NCI-H128 (cell line): ENCODE measurements around the gene EXOSC3.
"Not testable (repeated sequence)": the region's sequence is repeated elsewhere in the genome, so short reads cannot be mapped to it uniquely, and the experiment has no call there.

Experiments
- DNase-seq: peaks from one replicate; lab custom pipeline; 2025; ENCODE audit not compliant: unreplicated experiment; lab: John Stamatoyannopoulos, UW

The EXOSC3 gene

DNA sequence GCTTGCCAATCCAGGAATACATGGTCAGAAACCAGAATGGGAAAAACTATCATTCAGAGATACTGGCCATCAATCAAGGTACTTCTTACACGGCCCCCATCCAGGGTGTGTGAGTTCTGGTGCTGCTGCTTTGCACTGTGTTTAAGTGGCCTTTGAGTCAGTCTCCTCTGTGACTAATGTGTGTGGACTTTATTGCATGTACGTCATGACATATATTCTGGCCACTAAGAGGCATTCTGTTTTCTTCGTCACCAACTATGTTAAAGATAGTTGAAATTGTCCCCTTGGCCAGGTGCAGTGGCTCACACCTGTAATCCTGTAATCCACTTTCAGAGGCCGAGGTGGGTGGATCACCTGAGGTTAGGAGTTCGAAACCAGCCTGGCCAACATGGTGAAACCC, 8.5 kb downstream of the EXOSC3 start:
- no peak for DNase-seq

DNA sequence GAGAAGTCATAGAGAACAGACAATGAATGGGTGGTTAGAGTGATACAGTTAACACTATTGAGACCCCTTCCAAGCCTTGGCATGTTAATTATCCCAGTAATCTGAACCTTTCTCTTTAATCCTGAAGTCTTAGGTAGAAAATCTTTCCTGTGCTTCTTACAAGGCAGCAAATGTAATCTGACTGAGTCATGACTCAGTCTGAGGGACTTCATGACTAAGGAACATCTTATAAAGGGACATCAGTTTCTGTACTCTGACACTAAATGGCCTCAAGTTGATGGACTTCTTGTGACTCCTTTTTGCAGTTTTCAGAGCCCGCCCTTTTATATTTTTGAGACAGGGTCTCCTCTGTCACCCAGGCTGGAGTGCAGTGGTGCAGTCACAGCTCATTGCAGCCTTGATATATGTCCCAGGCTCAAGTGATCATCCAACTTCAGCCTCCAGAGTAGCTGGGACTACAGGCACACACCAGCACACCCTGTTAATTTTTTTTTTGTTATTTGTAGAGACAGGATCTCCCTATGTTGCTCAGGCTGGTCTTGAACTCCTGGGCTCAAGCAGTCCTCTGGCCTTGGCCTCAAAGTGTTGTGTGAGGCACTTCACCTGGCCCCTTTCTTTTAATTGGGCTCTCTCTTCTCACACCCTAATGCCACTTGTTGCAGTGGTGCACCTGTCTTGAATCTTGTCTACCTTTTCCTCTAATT, 9.5 kb downstream of the EXOSC3 start:
- no peak for DNase-seq

DNA sequence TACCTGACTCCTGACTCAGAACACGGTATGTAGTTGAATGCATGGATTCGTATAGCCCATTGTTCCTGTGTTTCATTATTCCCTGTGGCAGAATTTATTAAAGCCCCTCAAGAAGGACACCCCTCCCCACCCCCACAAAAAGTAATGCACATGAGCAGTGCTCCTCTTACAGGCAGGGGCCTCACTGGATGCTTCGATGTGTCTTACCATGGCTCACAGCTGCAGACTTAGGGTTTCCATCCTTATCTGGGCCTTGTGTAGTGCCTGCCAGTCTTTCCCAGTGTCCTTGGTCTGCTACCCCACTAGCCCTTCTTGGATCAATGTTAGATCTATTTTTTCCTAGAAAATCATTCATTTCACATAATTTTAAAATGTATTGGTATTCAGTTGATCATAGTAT, 14.9 kb downstream of the EXOSC3 start:
- no peak for DNase-seq

DNA sequence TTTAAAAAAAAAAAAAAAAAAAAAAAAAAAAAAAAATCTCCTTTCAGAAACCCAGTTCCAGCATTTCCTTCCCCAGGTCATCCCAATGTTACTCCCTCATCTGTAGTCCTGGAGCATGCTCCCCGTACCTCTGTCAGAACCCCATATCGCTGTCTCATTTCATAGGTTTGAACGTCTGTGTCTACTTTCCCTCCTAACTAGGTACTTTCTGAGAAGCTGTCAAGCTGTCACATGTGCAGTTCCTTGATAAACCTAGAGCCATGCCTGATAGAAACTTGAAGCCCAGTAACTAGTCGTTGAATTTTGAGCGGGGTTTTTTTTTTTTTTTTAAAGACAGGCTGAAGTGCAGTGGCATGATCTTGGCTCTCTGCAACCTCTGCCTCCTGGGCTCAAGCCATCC, 15.6 kb downstream of the EXOSC3 start:
- no peak for DNase-seq

DNA sequence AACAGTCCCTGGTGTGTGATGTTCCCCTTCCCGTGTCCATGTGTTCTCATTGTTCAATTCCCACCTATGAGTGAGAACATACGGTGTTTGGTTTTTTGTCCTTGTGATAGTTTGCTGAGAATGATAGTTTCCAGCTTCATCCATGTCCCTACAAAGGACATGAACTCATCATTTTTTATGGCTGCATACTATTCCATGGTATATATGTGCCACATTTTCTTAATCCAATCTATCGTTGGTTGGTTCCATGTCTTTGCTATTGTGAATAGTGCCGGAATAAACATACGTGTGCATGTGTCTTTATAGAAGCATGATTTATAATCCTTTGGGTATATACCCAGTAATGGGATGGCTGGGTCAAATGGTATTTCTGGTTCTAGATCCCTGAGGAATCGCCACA, 19.6 kb downstream of the EXOSC3 start:
- DNase-seq = not testable (repeated sequence)

DNA sequence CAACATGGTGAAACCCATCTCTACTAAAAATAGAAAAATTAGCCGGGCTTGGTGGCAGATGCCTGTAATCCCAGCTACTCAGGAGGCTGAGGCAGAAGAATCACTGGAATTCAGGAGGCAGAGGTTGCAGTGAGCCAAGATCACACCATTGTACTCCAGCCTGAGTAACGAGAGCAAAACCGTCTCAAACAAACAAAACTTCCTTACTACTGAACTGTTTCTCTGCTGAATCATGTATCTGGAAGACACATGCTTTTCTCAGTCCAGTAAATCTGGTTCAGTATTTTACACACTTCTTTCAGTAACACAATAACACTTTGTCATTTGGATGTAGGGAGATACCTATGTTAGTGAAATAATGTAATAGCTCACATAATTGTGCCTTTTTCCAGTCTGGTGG, 23.4 kb downstream of the EXOSC3 start:
- DNase-seq = no peak

DNA sequence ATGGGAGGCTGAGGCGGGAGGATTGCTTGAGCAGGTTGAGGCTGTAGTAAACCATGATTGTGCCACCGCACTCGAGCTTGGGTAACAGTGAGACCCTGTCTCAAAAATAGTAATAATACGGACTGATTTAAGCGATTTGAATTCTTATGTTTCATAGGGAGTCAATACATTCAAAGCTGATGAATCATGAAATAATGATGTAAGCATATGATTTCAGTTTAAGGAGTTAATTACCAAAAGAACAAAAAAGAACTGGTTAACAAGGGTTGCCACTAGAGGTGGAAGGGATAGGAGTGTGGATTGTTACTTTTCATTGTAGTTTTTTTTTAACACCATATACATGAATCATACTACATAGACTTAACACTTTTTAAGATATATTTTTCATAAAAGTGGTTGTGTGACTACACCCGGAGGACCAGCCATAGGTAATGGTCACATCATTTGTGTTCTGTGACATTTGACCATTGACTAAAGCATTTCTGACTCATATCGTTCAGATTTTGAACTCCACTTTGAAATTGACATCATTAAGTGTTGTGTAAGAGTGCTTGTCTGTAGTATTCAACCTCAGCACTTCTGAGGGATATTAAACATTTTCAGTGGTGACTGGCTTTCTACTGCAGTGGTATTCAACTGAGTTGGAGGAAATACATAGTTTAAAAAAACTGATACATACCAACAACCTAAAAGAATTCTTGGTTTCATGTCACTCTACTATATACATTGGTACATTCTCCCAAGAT, 24.3 kb downstream of the EXOSC3 start:
- no peak for DNase-seq

DNA sequence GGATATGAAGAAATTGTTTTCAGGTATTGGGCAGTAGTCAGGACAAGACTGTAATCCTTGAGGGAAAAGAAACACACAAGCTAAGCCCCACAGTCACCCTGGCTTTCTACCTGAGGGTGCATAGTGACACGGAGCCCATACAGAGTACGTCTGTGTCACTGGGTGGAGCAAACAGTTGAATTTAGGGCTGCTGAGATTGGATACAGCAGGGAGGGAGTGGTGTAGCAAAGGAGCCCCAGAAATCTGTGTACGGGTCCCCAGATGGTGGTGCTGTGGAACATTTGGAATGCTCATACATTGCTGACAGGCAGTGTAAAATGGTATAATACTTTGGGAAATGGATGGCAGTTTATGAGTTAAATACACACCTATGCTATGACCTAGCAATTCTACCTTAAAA, 26.1 kb downstream of the EXOSC3 start:
- no peak for DNase-seq

DNA sequence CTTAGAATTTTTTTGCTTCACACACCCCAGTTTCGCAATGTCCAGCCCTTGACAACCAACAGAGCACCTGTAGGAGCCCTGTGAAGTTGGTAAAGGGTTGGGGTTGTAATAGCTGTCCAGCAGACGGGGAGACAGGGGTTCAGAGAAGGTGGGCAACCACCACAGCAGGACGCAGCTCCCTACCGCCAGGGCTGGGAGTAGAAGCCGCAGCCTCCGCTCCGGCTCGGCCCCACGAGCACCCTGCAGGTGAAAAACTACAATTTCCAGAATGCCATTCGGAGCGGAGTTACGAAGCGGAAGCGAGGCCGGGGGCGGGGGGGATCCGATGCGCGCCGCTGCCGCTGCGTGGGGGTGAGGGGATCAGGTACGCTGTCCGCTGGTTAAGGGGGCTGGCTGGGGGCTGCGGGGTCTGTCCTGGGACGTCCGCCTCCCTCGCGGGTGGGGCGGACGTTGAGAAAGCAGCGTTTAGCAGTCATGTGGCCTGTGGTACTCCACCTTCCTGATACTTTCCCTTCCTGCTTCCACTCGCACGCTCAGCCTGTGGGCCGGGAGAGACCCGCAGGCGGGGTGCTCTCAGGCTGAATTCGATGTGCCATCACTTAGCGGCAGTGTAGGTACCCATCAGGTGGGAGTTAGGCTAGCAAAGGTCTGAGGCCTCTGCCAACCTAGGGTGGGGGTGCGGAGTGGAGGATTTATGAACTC, 31.2 kb downstream of the EXOSC3 start, which contains the start of gene TRMT10B:
TRMT10B (plus strand) TSS at position 317 of the 702 bp plus-strand sequence. CDS start 8,127 bp downstream, outside the sequence.
- DNase-seq = no peak

DNA sequence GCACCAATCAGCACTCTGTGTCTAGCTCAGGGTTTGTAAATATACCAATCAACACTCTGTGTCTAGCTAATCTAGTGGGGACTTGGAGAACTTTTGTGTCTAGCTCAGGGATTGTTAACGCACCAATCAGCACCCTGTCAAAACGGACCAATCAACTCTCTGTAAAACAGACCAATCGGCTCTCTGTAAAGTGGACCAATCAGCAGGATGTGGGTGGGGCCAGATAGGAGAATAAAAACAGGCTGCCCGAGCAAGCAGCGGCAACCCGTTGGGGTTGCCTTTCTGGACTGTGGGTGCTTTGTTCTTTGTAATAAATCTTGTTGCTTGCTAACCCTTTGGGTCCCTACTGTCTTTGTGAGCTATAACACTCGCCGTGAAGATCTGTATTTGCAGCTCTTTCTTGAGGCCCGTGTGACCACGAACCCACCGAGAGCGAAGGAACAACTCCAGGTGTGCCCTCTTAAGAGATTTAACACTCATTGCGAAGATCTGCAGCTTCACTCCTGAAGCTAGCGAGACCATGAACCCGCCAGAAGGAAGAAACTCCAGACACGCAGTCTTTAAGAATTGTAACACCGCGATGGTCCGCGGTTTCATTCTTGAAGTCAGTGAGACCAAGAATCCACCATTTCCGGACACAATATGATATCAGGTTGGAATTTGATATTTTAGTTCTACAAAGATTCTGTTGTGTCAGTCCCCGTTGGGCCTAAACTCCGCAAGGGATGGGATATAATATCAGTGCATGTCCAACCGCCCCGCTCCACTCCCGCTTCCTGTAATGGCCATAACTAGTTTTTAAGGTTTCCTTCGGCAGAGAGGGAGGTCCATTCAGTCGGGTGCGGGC, 32.0 kb downstream of the EXOSC3 start:
- DNase-seq = no peak

DNA sequence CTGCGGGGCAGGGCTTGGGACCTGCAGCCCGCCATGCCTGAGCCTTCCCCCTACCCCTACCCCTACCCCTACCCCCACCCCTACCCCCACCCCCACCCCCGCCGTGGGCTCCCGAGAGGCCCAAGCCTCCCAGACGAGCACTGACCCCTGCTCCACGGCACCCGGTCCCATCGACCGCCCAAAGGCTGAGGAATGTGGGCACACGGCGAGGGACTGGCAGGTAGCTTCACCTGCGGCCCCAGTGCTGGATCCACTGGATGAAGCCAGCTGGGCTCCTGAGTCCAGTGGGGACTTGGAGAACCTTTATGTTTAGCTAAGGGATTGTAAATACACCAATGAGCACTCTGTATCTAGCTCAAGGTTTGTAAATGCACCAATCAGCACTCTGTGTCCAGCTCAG, 32.8 kb downstream of the EXOSC3 start:
- not testable (repeated sequence) for DNase-seq

DNA sequence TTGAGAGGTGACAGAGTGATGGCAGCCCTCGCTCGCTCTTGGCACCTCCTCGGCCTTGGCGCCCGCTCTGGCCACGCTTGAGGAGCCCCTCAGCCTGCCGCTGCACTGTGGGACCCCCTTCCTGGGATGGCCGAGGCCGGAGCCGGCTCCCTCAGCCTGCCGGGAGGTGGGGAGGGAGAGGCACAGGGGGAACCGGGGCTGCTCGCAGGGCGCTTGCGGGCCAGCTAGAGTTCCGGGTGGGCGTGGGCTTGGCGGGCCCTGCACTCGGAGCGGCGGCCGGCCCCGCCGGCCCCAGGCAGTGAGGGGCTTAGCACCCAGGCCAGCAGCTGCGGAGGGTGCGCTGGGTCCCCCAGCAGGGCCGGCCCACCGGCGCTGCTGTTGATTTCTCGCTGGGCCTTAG, 33.2 kb downstream of the EXOSC3 start:
- DNase-seq = not testable (repeated sequence)

DNA sequence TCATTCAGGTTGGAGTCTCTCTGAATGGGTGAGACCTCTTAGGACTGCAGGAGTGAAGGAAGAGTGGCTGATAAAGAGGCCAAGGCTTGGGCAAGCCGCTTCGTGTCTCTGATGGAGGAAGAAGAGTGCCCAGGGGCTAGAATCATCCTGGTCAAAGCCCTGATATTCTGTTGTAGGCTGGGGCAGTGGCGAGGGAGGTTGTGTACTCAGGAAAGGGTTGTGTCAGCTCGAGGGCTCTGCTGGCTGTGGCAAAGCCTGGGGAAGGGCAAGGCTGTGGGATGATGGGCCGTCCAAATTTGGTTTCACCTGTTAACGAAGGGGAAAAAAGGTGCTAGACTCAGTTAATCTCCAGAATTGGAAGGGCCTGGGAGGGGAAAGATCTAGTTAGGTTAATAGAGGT, 33.7 kb downstream of the EXOSC3 start:
- no peak for DNase-seq

DNA sequence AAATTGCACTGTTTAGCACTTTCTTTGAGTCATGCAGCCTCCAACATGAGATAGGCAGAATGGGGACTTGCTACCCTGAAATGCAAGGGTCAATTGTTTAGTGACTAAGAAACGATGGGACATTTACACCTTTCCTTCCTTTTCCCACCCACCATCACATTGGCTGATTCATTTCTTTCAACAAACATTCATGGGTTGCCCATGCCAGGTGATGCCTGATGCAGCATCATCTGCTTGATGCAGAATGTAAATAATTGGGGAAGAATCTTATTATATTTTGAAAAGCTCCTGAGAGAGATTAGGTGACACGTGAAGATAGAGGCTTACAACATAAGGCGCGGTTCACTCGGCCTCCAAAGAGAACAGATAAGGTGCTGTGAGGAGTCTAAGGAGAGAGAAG, 35.7 kb downstream of the EXOSC3 start:
- no peak for DNase-seq

DNA sequence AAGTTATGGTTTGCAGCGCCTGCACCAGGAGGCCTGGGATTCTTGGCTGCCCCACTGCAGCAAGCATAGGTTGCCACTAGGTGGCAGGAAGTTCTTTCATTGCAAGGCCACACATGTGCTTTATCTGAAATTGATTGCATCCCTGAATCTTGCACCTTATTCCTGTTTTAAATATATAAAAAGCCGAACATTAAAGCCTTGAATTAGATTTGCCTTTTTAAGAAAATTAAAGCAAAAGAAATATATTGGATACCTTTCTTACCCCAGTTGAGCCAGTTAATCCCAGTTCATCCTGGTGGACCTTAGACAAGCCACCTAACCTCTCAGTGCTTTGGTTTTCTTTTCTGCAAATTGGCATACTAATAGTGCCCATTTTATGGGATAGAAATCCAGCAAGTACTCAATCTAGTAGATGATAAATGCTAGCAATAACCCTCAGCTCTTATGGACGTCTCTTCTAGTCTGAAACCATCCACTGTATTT, 37.6 kb downstream of the EXOSC3 start:
- DNase-seq = peak; percentile 26

DNA sequence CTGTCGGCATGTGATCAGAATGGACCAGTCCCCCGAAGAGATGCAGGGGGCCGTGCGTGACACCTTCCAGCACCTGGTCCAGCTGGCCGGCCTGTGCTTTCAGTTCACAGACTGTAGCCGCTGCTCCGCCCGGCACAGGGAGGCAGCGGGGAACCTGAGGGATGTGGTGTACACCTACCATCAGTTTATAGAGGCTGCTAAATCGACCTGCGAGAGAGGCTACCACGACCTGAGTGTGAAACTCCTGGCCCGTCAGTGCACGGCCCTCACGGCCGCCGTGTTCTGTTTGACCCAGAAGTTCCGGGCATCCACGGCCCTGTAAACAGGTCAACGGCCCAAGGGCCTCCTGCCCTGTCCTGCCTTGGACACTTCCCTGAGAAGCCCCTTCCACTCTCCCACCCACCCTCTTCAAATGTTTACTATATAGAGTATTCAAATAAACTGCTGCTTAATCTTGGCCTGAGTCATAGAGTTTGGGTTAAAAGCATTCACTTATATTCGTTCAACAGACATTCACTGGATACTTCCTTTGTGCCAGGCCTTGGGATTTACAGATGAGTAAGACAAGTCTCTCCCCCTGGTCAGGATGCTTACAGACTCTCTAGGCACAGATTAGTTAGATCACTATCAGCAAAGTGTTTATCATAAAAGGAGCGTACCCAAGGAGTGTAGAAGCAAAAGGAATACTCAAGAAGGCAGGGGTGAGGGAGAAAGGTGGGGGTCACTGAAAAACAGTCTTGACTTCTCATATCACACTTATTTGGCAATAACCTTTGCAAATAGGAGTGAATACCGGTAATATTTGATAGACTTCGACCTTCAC, 38.2 kb downstream of the EXOSC3 start:
- no peak for DNase-seq

DNA sequence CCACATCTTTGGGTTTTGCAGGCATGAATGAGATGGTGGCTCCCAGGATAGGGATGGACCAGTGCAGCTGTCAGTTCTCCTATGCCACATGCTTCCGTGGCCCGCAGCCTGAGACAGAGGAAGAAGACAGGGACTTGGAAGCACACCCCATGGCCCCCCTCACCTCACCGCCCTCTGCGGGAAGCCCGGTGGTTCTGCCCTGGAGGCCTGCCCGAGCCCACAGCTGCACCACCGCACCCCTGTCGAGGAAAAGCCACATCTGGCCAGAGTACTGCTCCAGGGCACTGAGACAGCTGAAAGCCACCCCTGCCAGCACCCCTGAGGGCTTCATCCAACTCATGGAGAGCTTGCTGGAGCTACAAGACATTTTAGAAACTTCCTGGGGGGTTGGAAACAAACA, 38.9 kb downstream of the EXOSC3 start:
- no peak for DNase-seq

DNA sequence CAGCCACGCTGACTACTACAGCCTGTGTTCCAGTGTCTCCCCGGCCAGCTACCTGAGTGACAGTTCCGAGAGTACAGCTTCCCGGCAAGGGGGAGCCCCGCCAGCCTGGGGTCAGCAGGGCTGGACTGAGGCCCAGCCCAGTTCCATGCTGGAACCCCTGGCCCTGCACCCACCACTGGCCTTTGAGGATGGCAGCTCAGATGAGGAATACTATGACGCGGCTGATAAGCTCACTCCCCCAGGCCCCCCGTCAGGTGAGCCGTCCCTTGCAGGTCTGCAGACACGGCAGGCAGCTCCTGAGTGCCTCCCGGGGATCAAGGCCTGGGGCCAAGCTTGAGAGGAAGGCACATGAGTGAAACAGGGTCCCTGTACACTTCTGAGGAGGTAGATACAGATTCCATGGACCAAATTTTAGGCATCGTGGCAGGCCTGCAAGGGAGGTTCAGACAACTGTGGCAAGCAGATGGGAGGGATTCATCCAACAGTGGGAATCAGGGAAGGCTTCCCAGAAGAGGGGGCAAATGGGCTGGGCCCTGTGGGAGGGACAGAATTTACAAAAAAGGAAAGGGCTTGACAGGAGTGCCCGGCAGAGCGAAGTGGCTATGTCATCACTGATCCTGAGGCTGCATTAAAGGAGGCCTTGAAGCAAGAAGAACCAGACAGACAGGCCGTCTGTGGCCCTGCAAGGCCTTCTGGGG, 44.1 kb downstream of the EXOSC3 start:
- DNase-seq = no peak

DNA sequence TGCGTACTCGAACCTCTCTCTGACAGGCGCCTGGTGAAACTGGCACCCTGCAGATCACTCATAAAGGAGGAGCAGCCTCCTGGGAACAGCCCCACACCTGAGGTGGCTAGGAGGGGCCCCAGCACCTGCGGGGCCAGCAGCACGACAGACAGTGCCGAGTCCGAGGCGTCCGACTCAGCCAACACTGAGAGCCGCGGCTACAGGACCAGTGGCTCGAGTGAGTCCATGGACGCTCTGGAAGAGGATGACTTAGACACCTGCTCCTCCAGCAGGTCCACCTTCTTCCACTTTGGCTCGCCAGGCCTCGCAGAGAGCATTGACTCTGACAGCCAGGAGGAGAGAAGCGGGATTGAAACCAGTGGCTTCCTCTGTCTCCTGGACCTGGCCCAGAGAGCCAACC, 44.7 kb downstream of the EXOSC3 start:
- no peak for DNase-seq
